Mesothelial cell of epicardium (in vitro differentiated cells): Measurements from ENCODE around the gene PNPLA6. TPM values are rescaled to one million over a fixed set of nuclear protein-coding genes. Genes with fewer than 3 reads are reported as not detected.

Source experiments
- DNase-seq, 2 experiments: peaks; one replicate each; pipeline ENCODE4 v3.0.0; 2021; ENCODE audit warnings: low spot score in 2 of 2; ENCODE audit not compliant: unreplicated experiment in 2 of 2
- H3K27ac Mint-ChIP-seq: 2 replicates; pipeline ENCODE4 v1.8.0; 2021; ENCODE audit warnings: mixed read lengths
- H3K27me3 Mint-ChIP-seq: 2 replicates; pipeline ENCODE4 v1.8.0; 2021; ENCODE audit warnings: low read depth, mixed read lengths
- H3K36me3 Mint-ChIP-seq: 2 replicates; pipeline ENCODE4 v1.8.0; 2021; ENCODE audit warnings: mixed read lengths
- H3K4me1 Mint-ChIP-seq: 2 replicates; pipeline ENCODE4 v1.8.0; 2021; ENCODE audit warnings: mixed read lengths
- H3K4me3 Mint-ChIP-seq: 2 replicates; pipeline ENCODE4 v1.8.0; 2021; ENCODE audit warnings: mild to moderate bottlenecking, moderate library complexity, mixed read lengths
- H3K9me3 Mint-ChIP-seq: 2 replicates; pipeline ENCODE4 v1.8.0; 2021; ENCODE audit warnings: mixed read lengths
- CTCF ChIP-seq: fragments of 200-600 bp; sonication (generic); IDR thresholded peaks from one replicate; pipeline ENCODE4 v1.5.0; 2021; ENCODE audit warnings: antibody characterized with exemption; ENCODE audit not compliant: unreplicated experiment
- total RNA-seq: library from RNA; stranded (reverse); gene quantifications from 3 replicates; pipeline ENCODE4 v1.2.1, GENCODE V29; 2021

Gene PNPLA6
- total RNA-seq, 1 donor from 2014 or later: 117 TPM

- Mint-ChIP-seq H3K4me3 (no peak overlapping the region), H3K27me3 (peaks cover 14% of the 10 kb centered on the region), H3K4me1 (no peaks in the 10 kb centered on the region)
Observed at GRCh38 chr19:7504684-7505083, 30.8 kb upstream of the PNPLA6 start.

DNA sequence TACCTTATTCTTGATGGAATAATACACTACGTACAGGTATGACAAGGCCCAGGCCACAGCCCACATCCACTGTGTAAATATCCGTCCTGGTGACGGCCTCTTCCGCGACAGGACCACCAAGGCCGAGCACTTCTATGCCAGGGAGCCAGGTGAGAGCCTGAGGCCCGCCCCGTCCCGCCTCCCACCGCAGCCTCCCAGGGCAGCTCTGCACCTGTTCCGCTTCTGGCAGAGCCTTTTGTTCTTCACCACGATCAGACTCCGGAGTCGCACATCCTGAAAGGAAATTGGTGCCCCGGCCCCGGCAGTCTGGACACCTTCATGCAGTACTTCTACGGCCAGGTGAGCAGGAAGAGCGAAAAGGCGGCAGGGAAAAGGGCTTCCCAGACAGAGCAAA is 30.2 kb upstream of the PNPLA6 start:
- DNase-seq: no peak
- Mint-ChIP-seq H3K9me3 (no peaks in the 10 kb centered on the region), H3K36me3 (no peaks in the 10 kb centered on the region), H3K27ac (no peak overlapping the region), H3K4me1 (no peaks in the 10 kb centered on the region), H3K4me3 (no peak overlapping the region), H3K27me3 (peaks cover 12% of the 10 kb centered on the region)
- no peak for TF ChIP-seq CTCF

More at GRCh38 chr19:7504684-7505083, 30.8 kb upstream of the PNPLA6 start:
- no peak for DNase-seq
- Mint-ChIP-seq H3K9me3 (no peaks in the 10 kb centered on the region), H3K27ac (no peak overlapping the region), H3K36me3 (no peaks in the 10 kb centered on the region)
- TF ChIP-seq CTCF: no peak

DNA sequence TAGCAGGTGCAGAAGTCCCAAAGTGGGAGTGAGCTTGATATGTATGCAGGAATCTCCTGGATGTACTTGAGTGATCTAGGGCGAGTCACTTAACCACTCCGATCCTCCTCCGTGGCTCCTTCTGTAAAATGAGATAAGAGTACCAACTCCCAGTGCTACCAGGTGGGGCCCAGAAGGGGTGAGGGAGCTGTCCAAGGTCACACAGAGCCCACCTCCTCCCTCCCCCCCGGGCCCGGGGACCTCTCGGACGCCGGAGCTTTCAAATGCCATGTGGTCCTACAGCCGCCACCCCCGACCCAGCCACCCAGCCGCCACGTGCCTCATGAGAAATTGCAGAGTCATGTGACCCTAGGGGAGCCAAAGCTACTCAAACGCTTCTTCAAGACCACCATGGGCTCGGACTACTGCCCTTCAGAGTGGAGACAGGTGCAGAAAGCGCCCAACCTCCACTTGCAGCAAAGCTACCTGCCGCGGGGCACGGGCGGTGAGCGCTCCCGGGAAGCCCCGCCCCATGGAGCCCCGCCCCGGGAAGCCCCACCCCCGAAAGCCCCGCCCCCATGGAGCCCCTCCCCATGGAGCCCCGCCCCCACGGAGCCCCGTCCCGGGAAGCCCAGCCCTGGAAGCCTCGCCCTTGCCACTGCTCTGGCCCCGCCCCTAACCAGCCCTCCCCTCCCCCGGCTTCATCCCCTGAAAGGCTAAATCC is 29.7 kb upstream of the PNPLA6 start:
- H3K4me1 Mint-ChIP-seq: no peaks in the 10 kb centered on the region
- no peaks in the 10 kb centered on the region for H3K36me3 Mint-ChIP-seq
- no peak for DNase-seq
- no peak overlapping the region for H3K27ac Mint-ChIP-seq
- H3K4me3 Mint-ChIP-seq: peak overlapping the region; percentile 8
- peaks cover 11% of the 10 kb centered on the region for H3K27me3 Mint-ChIP-seq
- no peak for TF ChIP-seq CTCF
- no peaks in the 10 kb centered on the region for H3K9me3 Mint-ChIP-seq

GRCh38 chr19:7506385-7507328 is 28.9 kb upstream of the PNPLA6 start:
- Mint-ChIP-seq H3K4me3 (no peak overlapping the region), H3K36me3 (no peaks in the 10 kb centered on the region), H3K27ac (no peak overlapping the region), H3K9me3 (no peaks in the 10 kb centered on the region), H3K27me3 (peaks cover 6% of the 10 kb centered on the region), H3K4me1 (no peaks in the 10 kb centered on the region)
- TF ChIP-seq CTCF: no peak
- DNase-seq: no peak

DNA sequence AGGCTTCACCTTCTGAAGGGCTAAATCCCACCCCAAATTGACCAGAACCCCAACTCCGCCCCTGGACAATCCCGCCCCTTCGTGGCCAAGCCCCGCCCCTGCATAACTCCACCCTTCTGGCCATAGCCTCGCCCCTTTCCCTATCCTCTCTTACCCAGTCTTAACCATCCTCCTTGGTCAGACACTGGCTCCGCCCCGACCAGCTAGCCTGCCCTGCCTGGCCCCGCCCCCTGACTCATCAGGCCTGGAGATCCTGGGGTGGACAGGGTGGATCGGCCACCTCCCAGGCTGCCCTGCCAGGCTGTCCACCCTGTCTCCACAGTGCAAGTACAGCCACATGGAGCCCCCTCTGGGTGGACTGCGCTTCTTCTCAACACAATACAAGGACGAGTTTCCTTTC is 27.6 kb upstream of the PNPLA6 start:
- Mint-ChIP-seq H3K9me3 (no peaks in the 10 kb centered on the region), H3K27me3 (peaks cover 1% of the 10 kb centered on the region)

More for the DNA sequence above, 27.6 kb upstream of the PNPLA6 start:
- no peak for TF ChIP-seq CTCF
- no peaks in the 10 kb centered on the region for H3K36me3 Mint-ChIP-seq
- no peak overlapping the region for H3K4me3 Mint-ChIP-seq
- no peak for DNase-seq
- no peak overlapping the region for H3K27ac Mint-ChIP-seq
- peaks cover 5% of the 10 kb centered on the region for H3K4me1 Mint-ChIP-seq
